HEK293T (cell line): ENCODE measurements around the gene REV3L.
"Not testable (repeated sequence)": the region's sequence is repeated elsewhere in the genome, so short reads cannot be mapped to it uniquely, and the experiment has no call there.

Experiments used
- ARNT ChIP-seq: fragments of 450-650 bp; IDR thresholded peaks from 2 replicates; pipeline ENCODE4 v1.6.1; 2017; ENCODE audit warnings: mild to moderate bottlenecking
- BHLHE40 ChIP-seq: fragments of 450-650 bp; IDR thresholded peaks from 2 replicates; pipeline ENCODE4 v1.6.1; 2016; ENCODE audit warnings: mild to moderate bottlenecking, moderate library complexity, borderline replicate concordance
- CTBP1 ChIP-seq: fragments of 450-650 bp; IDR thresholded peaks from 2 replicates; pipeline ENCODE4 v1.6.1; 2016; ENCODE audit warnings: borderline replicate concordance
- ELF4 ChIP-seq: fragments of 450-650 bp; IDR thresholded peaks from 2 replicates; pipeline ENCODE4 v1.6.1; 2017; ENCODE audit warnings: antibody characterized with exemption
- FOXA1 ChIP-seq: fragments of 450-650 bp; IDR thresholded peaks from 2 replicates; pipeline ENCODE4 v1.6.1; 2016; ENCODE audit warnings: mild to moderate bottlenecking
- FOXK2 ChIP-seq: fragments of 450-650 bp; IDR thresholded peaks from 2 replicates; pipeline ENCODE4 v1.6.1; 2016; ENCODE audit warnings: mild to moderate bottlenecking
- FOXM1 ChIP-seq: fragments of 450-650 bp; IDR thresholded peaks from 2 replicates; pipeline ENCODE4 v1.6.1; 2017; ENCODE audit warnings: mild to moderate bottlenecking, borderline replicate concordance
- L3MBTL2 ChIP-seq: fragments of 450-650 bp; conservative IDR thresholded peaks from 2 replicates; pipeline ENCODE4 v1.6.1; 2016; ENCODE audit warnings: mild to moderate bottlenecking
- SP1 ChIP-seq: fragments of 450-650 bp; IDR thresholded peaks from 2 replicates; pipeline ENCODE4 v1.6.1; 2017
- SUZ12 ChIP-seq: fragments of 450-650 bp; IDR thresholded peaks from 2 replicates; pipeline ENCODE4 v1.6.1; 2016; ENCODE audit warnings: mild to moderate bottlenecking
- ZNF384 ChIP-seq: fragments of 450-650 bp; IDR thresholded peaks from 2 replicates; pipeline ENCODE4 v1.6.1; 2016
- TF ChIP-seq, protein P1 (sequence below): fragments of 450-650 bp; IDR thresholded peaks from 2 replicates; pipeline ENCODE4 v1.6.1; 2016

DNA sequence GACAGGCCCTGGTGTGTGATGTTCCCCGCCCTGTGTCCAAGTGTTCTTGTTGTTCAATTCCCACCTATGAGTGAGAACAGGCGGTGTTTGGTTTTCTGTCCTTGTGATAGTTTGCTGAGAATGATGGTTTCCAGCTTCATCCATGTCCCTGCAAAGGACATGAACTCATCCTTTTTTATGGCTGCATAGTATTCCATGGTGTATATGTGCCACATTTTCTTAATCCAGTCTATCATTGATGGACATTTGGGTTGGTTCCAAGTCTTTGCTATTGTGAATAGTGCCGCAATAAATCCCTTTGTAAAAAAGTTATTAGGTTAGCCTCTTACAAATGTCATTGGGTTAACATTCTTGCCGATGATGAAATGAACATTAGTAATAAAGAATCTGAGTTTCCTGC, 175.1 kb downstream of the REV3L start:
- not testable (repeated sequence) for TF ChIP-seq FOXK2, SP1, FOXA1, FOXM1, SUZ12, ELF4, ZNF384, CTBP1, L3MBTL2, BHLHE40, ARNT
- TF ChIP-seq, protein P1, sequence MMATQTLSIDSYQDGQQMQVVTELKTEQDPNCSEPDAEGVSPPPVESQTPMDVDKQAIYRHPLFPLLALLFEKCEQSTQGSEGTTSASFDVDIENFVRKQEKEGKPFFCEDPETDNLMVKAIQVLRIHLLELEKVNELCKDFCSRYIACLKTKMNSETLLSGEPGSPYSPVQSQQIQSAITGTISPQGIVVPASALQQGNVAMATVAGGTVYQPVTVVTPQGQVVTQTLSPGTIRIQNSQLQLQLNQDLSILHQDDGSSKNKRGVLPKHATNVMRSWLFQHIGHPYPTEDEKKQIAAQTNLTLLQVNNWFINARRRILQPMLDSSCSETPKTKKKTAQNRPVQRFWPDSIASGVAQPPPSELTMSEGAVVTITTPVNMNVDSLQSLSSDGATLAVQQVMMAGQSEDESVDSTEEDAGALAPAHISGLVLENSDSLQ = not testable (repeated sequence)
